Hepatocyte (in vitro differentiated cells): ENCODE data around the gene RNPS1. TPM values are rescaled to one million over a fixed set of nuclear protein-coding genes. Genes with fewer than 3 reads are reported as not detected.

ENCODE experiments used
- DNase-seq: peaks from one replicate; pipeline ENCODE4 v3.0.0-alpha.2; 2016; ENCODE audit warnings: low spot score
- H2AFZ ChIP-seq: fragments of 200-600 bp; sonication (generic); 2 replicates; pipeline ENCODE4 v1.6.0; 2016; ENCODE audit warnings: antibody characterized with exemption, mild to moderate bottlenecking
- H3K27ac ChIP-seq: fragments of 200-600 bp; sonication (generic); 2 replicates; pipeline ENCODE4 v1.5.1; 2016; ENCODE audit warnings: mild to moderate bottlenecking
- H3K27me3 ChIP-seq: fragments of 200-600 bp; sonication (generic); 2 replicates; pipeline ENCODE4 v1.6.1; 2016
- H3K36me3 ChIP-seq: fragments of 200-600 bp; sonication (generic); replicated peaks from 2 replicates; pipeline ENCODE4 v1.5.1; 2016; ENCODE audit warnings: low read depth; ENCODE audit not compliant: insufficient read depth
- H3K4me1 ChIP-seq: fragments of 200-600 bp; sonication (generic); 2 replicates; pipeline ENCODE4 v1.5.1; 2016; ENCODE audit warnings: mild to moderate bottlenecking, moderate library complexity; ENCODE audit not compliant: insufficient read depth
- H3K4me2 ChIP-seq: fragments of 200-600 bp; sonication (generic); 2 replicates; pipeline ENCODE4 v1.6.0; 2016
- H3K4me3 ChIP-seq: fragments of 200-600 bp; sonication (generic); 2 replicates; pipeline ENCODE4 v1.5.1; 2016; ENCODE audit warnings: mild to moderate bottlenecking
- H3K79me2 ChIP-seq: fragments of 200-600 bp; sonication (generic); 2 replicates; pipeline ENCODE4 v1.6.0; 2017; ENCODE audit warnings: mild to moderate bottlenecking
- H3K9me2 ChIP-seq: fragments of 200-600 bp; sonication (generic); replicated peaks from 2 replicates; pipeline ENCODE4 v1.6.0; 2017; ENCODE audit warnings: mild to moderate bottlenecking; ENCODE audit not compliant: insufficient read depth
- H3K9me3 ChIP-seq: fragments of 200-600 bp; sonication (generic); 2 replicates; pipeline ENCODE4 v1.5.1; 2016; ENCODE audit warnings: low read depth, mild to moderate bottlenecking
- H4K20me1 ChIP-seq: fragments of 200-600 bp; sonication (generic); 2 replicates; pipeline ENCODE4 v1.6.0; 2016; ENCODE audit warnings: mild to moderate bottlenecking; ENCODE audit not compliant: insufficient read depth, poor library complexity, severe bottlenecking
- EZH2 ChIP-seq: fragments of 200-600 bp; sonication (generic); IDR thresholded peaks from 2 replicates; pipeline ENCODE4 v1.6.1; 2016; ENCODE audit warnings: antibody characterized with exemption, mild to moderate bottlenecking, borderline replicate concordance
- EZH2phosphoT487 ChIP-seq: fragments of 200-600 bp; sonication (generic); IDR thresholded peaks from one replicate; pipeline ENCODE4 v1.6.1; 2018; ENCODE audit warnings: antibody characterized with exemption, mild to moderate bottlenecking, low read depth, moderate library complexity; ENCODE audit not compliant: unreplicated experiment, severe bottlenecking
- WGBS: methylation state at CpG from one replicate; pipeline ENCODE4 v1.1.6; 2016; ENCODE audit warnings: low lambda C conversion rate; ENCODE audit errors: missing lambda C conversion rate; 5-methylcytosine and 5-hydroxymethylcytosine counted together
- polyA plus RNA-seq: library from polyadenylated mRNA; unstranded; fragments of >200 nt; fragmentation: Nextera tagmentation; extraction: Ambion mirVana; gene quantifications from 2 replicates; pipeline ENCODE4 v1.2.1, GENCODE V29; 2016
- total RNA-seq: library from RNA; depleted of rRNA; stranded (reverse); fragments of >200 nt; gene quantifications from 2 replicates; pipeline ENCODE4 v1.2.3, GENCODE V29; 2014
- TF ChIP-seq, protein P1 (sequence below): fragments of 200-600 bp; sonication (generic); IDR thresholded peaks from 2 replicates; pipeline ENCODE4 v1.5.1; 2016; ENCODE audit warnings: antibody characterized with exemption, mild to moderate bottlenecking; ENCODE audit not compliant: poor library complexity

RNPS1 gene
- total and polyA plus RNA-seq, 2 experiments from 2014 or later = 128 to 198 TPM

DNA sequence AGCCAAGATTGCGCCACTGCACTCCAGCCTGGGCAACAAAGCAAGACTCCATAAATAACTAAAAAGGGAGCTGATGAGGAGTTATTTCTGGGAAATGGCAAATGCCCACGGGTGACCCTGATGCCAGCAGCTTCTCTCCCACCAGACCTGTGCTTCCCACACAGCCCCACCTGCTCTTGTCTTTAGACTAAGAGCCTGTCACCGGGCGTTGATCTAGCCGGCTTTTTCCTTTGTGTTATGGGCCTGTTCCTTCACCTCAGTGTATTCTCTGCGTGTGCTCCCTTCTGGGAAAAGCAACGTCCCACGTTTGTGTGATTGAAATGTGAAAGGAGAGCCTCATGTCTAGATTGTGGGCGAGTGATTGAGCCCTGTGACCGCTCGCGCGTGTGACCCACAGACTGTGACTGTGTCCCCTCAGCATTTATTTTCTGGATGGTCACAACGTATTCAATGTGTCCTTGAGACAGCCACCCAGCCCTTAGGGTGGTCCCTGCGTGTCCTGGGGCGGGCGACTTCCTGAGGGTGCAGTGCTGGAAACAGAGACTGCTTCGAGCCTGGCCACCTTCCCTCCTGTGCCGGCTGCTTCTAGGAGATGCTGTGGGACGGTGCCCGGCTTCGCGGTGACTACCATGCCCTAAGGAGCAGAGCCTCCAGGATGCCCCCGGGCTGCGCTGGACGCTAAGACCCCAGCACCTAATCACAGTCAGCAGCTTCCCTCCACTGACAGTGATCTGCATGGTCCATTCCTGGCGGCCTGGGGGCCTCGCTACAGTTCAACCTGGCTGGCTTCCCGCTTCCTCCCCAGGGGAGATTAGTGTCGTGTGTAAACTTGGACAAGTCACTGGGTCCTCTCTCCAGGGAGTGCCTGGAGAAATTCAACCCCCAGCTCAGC, 7.8 kb upstream of the RNPS1 start:
- H3K9me2 ChIP-seq = no peaks in the 10 kb centered on the region
- no peaks in the 10 kb centered on the region for H3K9me3 ChIP-seq
- H3K4me3 ChIP-seq = no peak overlapping the region
- H3K27ac ChIP-seq = no peak overlapping the region
- no peak overlapping the region for H3K4me2 ChIP-seq
- H3K4me1 ChIP-seq = no peaks in the 10 kb centered on the region
- H3K79me2 ChIP-seq = peaks cover 4% of the 10 kb centered on the region
- no peaks in the 10 kb centered on the region for H3K36me3 ChIP-seq
- WGBS = 83% methylated on average over 30 of the region's 30 CpGs
- no peaks in the 10 kb centered on the region for H3K27me3 ChIP-seq
- no peaks in the 10 kb centered on the region for H4K20me1 ChIP-seq
- no peak overlapping the region for H2AFZ ChIP-seq
- DNase-seq = no peak
- TF ChIP-seq, protein P1, sequence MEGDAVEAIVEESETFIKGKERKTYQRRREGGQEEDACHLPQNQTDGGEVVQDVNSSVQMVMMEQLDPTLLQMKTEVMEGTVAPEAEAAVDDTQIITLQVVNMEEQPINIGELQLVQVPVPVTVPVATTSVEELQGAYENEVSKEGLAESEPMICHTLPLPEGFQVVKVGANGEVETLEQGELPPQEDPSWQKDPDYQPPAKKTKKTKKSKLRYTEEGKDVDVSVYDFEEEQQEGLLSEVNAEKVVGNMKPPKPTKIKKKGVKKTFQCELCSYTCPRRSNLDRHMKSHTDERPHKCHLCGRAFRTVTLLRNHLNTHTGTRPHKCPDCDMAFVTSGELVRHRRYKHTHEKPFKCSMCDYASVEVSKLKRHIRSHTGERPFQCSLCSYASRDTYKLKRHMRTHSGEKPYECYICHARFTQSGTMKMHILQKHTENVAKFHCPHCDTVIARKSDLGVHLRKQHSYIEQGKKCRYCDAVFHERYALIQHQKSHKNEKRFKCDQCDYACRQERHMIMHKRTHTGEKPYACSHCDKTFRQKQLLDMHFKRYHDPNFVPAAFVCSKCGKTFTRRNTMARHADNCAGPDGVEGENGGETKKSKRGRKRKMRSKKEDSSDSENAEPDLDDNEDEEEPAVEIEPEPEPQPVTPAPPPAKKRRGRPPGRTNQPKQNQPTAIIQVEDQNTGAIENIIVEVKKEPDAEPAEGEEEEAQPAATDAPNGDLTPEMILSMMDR = no peak
- TF ChIP-seq EZH2phosphoT487 = no peak
- no peak for TF ChIP-seq EZH2

DNA sequence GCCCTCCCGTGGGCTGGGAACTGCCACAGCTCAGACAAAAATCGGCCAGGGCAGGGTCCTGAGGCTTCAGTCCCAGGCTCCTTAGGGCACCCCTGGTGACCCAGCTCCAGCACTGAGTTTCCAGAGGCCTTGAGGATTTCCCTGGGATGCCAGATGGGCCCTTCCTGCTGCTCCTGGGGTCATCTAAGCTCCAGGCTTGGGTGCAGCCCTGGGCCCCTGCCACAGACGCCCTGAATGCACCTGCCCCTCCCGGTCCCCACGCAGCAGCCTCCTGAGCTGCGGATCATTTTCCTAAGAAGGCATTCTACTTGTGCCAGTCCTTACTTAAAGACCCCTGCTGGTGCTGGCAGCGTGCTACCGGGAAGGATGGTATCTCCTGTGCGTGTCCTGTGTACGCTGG, 6.0 kb upstream of the RNPS1 start:
- Histone ChIP-seq H4K20me1 (peaks cover 9% of the 10 kb centered on the region), H3K4me3 (no peak overlapping the region), H3K27ac (no peak overlapping the region), H3K9me2 (no peaks in the 10 kb centered on the region), H3K4me2 (no peak overlapping the region), H2AFZ (no peak overlapping the region), H3K27me3 (no peaks in the 10 kb centered on the region), H3K9me3 (no peaks in the 10 kb centered on the region), H3K79me2 (peaks cover 20% of the 10 kb centered on the region), H3K4me1 (peaks cover 13% of the 10 kb centered on the region), H3K36me3 (no peaks in the 10 kb centered on the region)
- DNase-seq = no peak
- 90% methylated on average over 10 of the region's 10 CpGs for WGBS
- TF ChIP-seq EZH2 (no peak), EZH2phosphoT487 (no peak)
- TF ChIP-seq, protein P1 = no peak

DNA sequence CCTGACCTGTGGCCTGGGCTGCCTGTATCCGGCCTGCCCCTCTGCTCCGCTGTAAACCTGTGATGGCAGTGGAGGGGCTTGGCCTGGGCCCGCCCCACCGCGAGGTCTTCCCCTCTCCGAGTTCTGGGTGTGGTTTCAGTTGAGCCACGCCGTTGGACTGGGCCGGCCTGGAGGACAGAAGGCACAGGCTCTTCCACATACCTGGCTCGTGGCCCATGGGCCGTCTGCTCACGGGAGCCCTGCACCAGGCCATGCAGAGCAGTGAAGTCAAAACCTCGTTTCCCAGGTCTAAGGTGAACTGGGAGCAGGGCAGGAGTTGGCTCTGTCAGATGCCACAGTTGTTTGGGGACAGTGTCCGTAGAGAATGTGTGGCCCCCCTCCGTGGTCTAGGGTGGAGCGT, 5.6 kb upstream of the RNPS1 start:
- DNase-seq = no peak
- Histone ChIP-seq H3K27ac (no peak overlapping the region), H4K20me1 (peaks cover 9% of the 10 kb centered on the region), H3K4me1 (peaks cover 13% of the 10 kb centered on the region), H3K9me3 (no peaks in the 10 kb centered on the region), H3K4me3 (no peak overlapping the region), H2AFZ (no peak overlapping the region), H3K9me2 (no peaks in the 10 kb centered on the region), H3K36me3 (no peaks in the 10 kb centered on the region), H3K27me3 (no peaks in the 10 kb centered on the region), H3K79me2 (peaks cover 20% of the 10 kb centered on the region), H3K4me2 (no peak overlapping the region)
- no peak for TF ChIP-seq EZH2
- no peak for TF ChIP-seq EZH2phosphoT487
- TF ChIP-seq, protein P1 = no peak
- WGBS = 93% methylated on average over 16 of the region's 16 CpGs
